NCI-H2081 (cell line): ENCODE data around the gene KRTAP1-4.
A peak's percentile ranks its signal among the peaks of the same experiment; 100 is the strongest.

ENCODE experiments used
- DNase-seq, 2 experiments: peaks; one replicate each; lab custom pipeline; 2025; lab: John Stamatoyannopoulos, UW

Gene KRTAP1-4

GRCh38 chr17:41004397-41004796 is 25.6 kb downstream of the KRTAP1-4 start:
- DNase-seq = peak in 1 of 2 experiments; percentile 35

- no peak for DNase-seq
Measured at GRCh38 chr17:41003926-41004325, 26.1 kb downstream of the KRTAP1-4 start.

- DNase-seq = no peak
Measured at GRCh38 chr17:41002814-41003213, 27.2 kb downstream of the KRTAP1-4 start.

- DNase-seq = no peak
Measured at GRCh38 chr17:41001795-41002194, 28.2 kb downstream of the KRTAP1-4 start.

- DNase-seq = peak in 1 of 2 experiments; percentile 10
Measured at GRCh38 chr17:40999563-40999962, 30.4 kb downstream of the KRTAP1-4 start, which contains the start of gene KRTAP3-2. Gene KRTAP3-2 (minus strand): TSS chr17:40999906. CDS start chr17:40999853, 53 bp downstream.

- DNase-seq = no peak
Measured at GRCh38 chr17:40997361-40997760, 32.6 kb downstream of the KRTAP1-4 start.

- DNase-seq = no peak
Measured at GRCh38 chr17:40996829-40997228, 33.2 kb downstream of the KRTAP1-4 start.

- no peak for DNase-seq
Measured at GRCh38 chr17:40995116-40995515, 34.9 kb downstream of the KRTAP1-4 start.

- peak; percentile 28 to 82 for DNase-seq
Measured at GRCh38 chr17:40993839-40994238, 36.2 kb downstream of the KRTAP1-4 start, which contains the start of gene KRTAP3-3. Gene KRTAP3-3 (minus strand): TSS chr17:40994164. CDS start chr17:40994097, 67 bp downstream.

GRCh38 chr17:40993084-40993483 is 36.9 kb downstream of the KRTAP1-4 start:
- no peak for DNase-seq

GRCh38 chr17:40992666-40993065 is 37.3 kb downstream of the KRTAP1-4 start:
- DNase-seq = no peak

- no peak for DNase-seq
Measured at GRCh38 chr17:40986920-40987319, 43.1 kb downstream of the KRTAP1-4 start.

- DNase-seq = no peak
Measured at GRCh38 chr17:40984226-40984625, 45.8 kb downstream of the KRTAP1-4 start, which contains the start of gene KRT40. Gene KRT40 (minus strand): TSS chr17:40984326. CDS start chr17:40984273, 53 bp downstream.

GRCh38 chr17:40981115-40981514 is 48.9 kb downstream of the KRTAP1-4 start:
- DNase-seq = no peak

- no peak for DNase-seq
Measured at GRCh38 chr17:40980596-40980995, 49.4 kb downstream of the KRTAP1-4 start.

GRCh38 chr17:40980117-40980516 is 49.9 kb downstream of the KRTAP1-4 start:
- DNase-seq = no peak
